WTC11 (cell line): ENCODE results near the gene KRTAP3-2. TPM values are rescaled to one million over a fixed set of nuclear protein-coding genes. Genes with fewer than 3 reads are reported as not detected.
A peak's percentile ranks its signal among the peaks of the same experiment; 100 is the strongest.
"Not testable (repeated sequence)": the region's sequence is repeated elsewhere in the genome, so short reads cannot be mapped to it uniquely, and the experiment has no call there.

Source experiments
- ATAC-seq: fragments of 200-7000 bp; cut with Tn5 transposase; 2 replicates; pipeline ENCODE4 v1.10.0; 2021; ENCODE audit warnings: mild to moderate bottlenecking, moderate library complexity
- CTCF ChIA-PET: fragments of 300-600 bp; sonication (Branson Sonifier 250); formaldehyde crosslinking; loops from one replicate; lab custom pipeline; 2021; ENCODE audit warnings: antibody characterized with exemption; lab: Charles Lee
- POLR2A ChIA-PET: fragments of 350-600 bp; sonication (Branson Sonifier 250); formaldehyde crosslinking; loops from one replicate; lab custom pipeline; 2021; ENCODE audit warnings: antibody characterized with exemption; lab: Charles Lee
- DNase-seq: peaks from one replicate; pipeline ENCODE4 v3.0.0; 2021; ENCODE audit warnings: low spot score
- H3K27ac Mint-ChIP-seq: 2 replicates; pipeline ENCODE4 v1.8.0; 2021; ENCODE audit warnings: mixed read lengths
- H3K27me3 Mint-ChIP-seq: 2 replicates; pipeline ENCODE4 v1.8.0; 2021; ENCODE audit warnings: low read depth, mild to moderate bottlenecking, moderate library complexity, mixed read lengths
- H3K36me3 Mint-ChIP-seq: 2 replicates; pipeline ENCODE4 v1.8.0; 2021; ENCODE audit warnings: mixed read lengths
- H3K4me1 Mint-ChIP-seq: 2 replicates; pipeline ENCODE4 v1.8.0; 2022; ENCODE audit warnings: mixed read lengths
- H3K4me3 Mint-ChIP-seq: 2 replicates; pipeline ENCODE4 v1.8.0; 2021; ENCODE audit warnings: mild to moderate bottlenecking, moderate library complexity, mixed read lengths
- H3K9me3 Mint-ChIP-seq: 2 replicates; pipeline ENCODE4 v1.8.0; 2021; ENCODE audit warnings: mixed read lengths
- ATF2 ChIP-seq: sonication (generic); formaldehyde crosslinking; IDR thresholded peaks from 2 replicates; pipeline ENCODE4 v1.8.1; 2022; ENCODE audit warnings: low read depth, missing genetic modification reagents, borderline replicate concordance
- CREM ChIP-seq: sonication (generic); formaldehyde crosslinking; IDR thresholded peaks from 2 replicates; pipeline ENCODE4 v1.8.1; 2022; ENCODE audit warnings: mild to moderate bottlenecking, missing genetic modification reagents, moderate library complexity
- E2F4 ChIP-seq: sonication (generic); formaldehyde crosslinking; IDR thresholded peaks from 2 replicates; pipeline ENCODE4 v1.8.1; 2022; ENCODE audit warnings: low read depth, mild to moderate bottlenecking, moderate library complexity, missing genetic modification reagents, borderline replicate concordance
- FOXK1 ChIP-seq: sonication (generic); formaldehyde crosslinking; IDR thresholded peaks from 2 replicates; pipeline ENCODE4 v1.8.0; 2022; ENCODE audit warnings: mild to moderate bottlenecking, moderate library complexity, missing genetic modification reagents
- HMGA2 ChIP-seq: fragments of 250-450 bp; sonication (Bioruptor Pico); IDR thresholded peaks from 2 replicates; pipeline ENCODE4 v1.4.0; 2021; ENCODE audit warnings: mild to moderate bottlenecking, moderate library complexity
- MYBL2 ChIP-seq: sonication (generic); formaldehyde crosslinking; IDR thresholded peaks from 2 replicates; pipeline ENCODE4 v1.8.1; 2023; ENCODE audit warnings: mild to moderate bottlenecking, moderate library complexity, missing genetic modification reagents
- NFATC4 ChIP-seq: fragments of 250-450 bp; sonication (Bioruptor Pico); IDR thresholded peaks from 2 replicates; pipeline ENCODE4 v1.9.0; 2021; ENCODE audit warnings: mild to moderate bottlenecking
- NR2C2 ChIP-seq: sonication (generic); formaldehyde crosslinking; IDR thresholded peaks from 2 replicates; pipeline ENCODE4 v1.8.0; 2022; ENCODE audit warnings: mild to moderate bottlenecking, missing genetic modification reagents
- RORB ChIP-seq: fragments of 250-450 bp; sonication (Bioruptor Pico); IDR thresholded peaks from 2 replicates; pipeline ENCODE4 v1.9.0; 2021; ENCODE audit warnings: mild to moderate bottlenecking
- ZBTB21 ChIP-seq: sonication (generic); formaldehyde crosslinking; IDR thresholded peaks from 2 replicates; pipeline ENCODE4 v1.8.1; 2023; ENCODE audit warnings: mild to moderate bottlenecking, missing genetic modification reagents, borderline replicate concordance
- ZNF138 ChIP-seq: sonication (generic); formaldehyde crosslinking; conservative IDR thresholded peaks from 2 replicates; pipeline ENCODE4 v1.8.1; 2022; ENCODE audit warnings: mild to moderate bottlenecking, moderate library complexity, missing genetic modification reagents
- ZNF317 ChIP-seq: sonication (generic); formaldehyde crosslinking; IDR thresholded peaks from 2 replicates; pipeline ENCODE4 v1.8.1; 2023; ENCODE audit warnings: low read depth, mild to moderate bottlenecking, moderate library complexity, missing genetic modification reagents, borderline replicate concordance
- ZNF396 ChIP-seq: fragments of 250-450 bp; sonication (Bioruptor Pico); IDR thresholded peaks from 2 replicates; pipeline ENCODE4 v1.8.0; 2021; ENCODE audit warnings: mild to moderate bottlenecking, moderate library complexity, borderline replicate concordance
- ZNF423 ChIP-seq: fragments of 250-450 bp; sonication (Bioruptor Pico); IDR thresholded peaks from 2 replicates; pipeline ENCODE4 v2.1.2; 2022; ENCODE audit warnings: mild to moderate bottlenecking, moderate library complexity
- total RNA-seq: library from RNA; stranded (reverse); gene quantifications from 3 replicates; pipeline ENCODE4 v1.2.3, GENCODE V29; 2021
- TF ChIP-seq, protein P1 (sequence below): fragments of 200-600 bp; IDR thresholded peaks from 2 replicates; pipeline ENCODE4 v1.8.0; 2022; ENCODE audit warnings: antibody characterized with exemption
- TF ChIP-seq, protein P2 (sequence below): sonication (generic); formaldehyde crosslinking; IDR thresholded peaks from 2 replicates; pipeline ENCODE4 v1.8.0; 2022; ENCODE audit warnings: mild to moderate bottlenecking, missing genetic modification reagents
- TF ChIP-seq, protein P3 (sequence below): sonication (generic); formaldehyde crosslinking; IDR thresholded peaks from 2 replicates; pipeline ENCODE4 v1.8.1; 2023; ENCODE audit warnings: mild to moderate bottlenecking, missing genetic modification reagents, moderate library complexity
- TF ChIP-seq, protein P4 (sequence below): sonication (generic); formaldehyde crosslinking; IDR thresholded peaks from 2 replicates; pipeline ENCODE4 v1.8.1; 2023; ENCODE audit warnings: mild to moderate bottlenecking, missing genetic modification reagents, borderline replicate concordance
- TF ChIP-seq, protein P5 (sequence below): sonication (generic); formaldehyde crosslinking; IDR thresholded peaks from 2 replicates; pipeline ENCODE4 v1.8.0; 2023; ENCODE audit warnings: missing genetic modification reagents
- TF ChIP-seq, protein P6 (sequence below): fragments of 250-450 bp; sonication (Bioruptor Pico); IDR thresholded peaks from 2 replicates; pipeline ENCODE4 v1.9.0; 2021; ENCODE audit warnings: moderate library complexity, mild to moderate bottlenecking, inconsistent platforms, borderline replicate concordance

The KRTAP3-2 gene
- total RNA-seq, 1 experiment from 2014 or later, result not detected

GRCh38 chr17:41048441-41048840, 48.7 kb upstream of the KRTAP3-2 start (continued):
- TF ChIP-seq, protein P1, sequence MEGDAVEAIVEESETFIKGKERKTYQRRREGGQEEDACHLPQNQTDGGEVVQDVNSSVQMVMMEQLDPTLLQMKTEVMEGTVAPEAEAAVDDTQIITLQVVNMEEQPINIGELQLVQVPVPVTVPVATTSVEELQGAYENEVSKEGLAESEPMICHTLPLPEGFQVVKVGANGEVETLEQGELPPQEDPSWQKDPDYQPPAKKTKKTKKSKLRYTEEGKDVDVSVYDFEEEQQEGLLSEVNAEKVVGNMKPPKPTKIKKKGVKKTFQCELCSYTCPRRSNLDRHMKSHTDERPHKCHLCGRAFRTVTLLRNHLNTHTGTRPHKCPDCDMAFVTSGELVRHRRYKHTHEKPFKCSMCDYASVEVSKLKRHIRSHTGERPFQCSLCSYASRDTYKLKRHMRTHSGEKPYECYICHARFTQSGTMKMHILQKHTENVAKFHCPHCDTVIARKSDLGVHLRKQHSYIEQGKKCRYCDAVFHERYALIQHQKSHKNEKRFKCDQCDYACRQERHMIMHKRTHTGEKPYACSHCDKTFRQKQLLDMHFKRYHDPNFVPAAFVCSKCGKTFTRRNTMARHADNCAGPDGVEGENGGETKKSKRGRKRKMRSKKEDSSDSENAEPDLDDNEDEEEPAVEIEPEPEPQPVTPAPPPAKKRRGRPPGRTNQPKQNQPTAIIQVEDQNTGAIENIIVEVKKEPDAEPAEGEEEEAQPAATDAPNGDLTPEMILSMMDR, result no peak
- TF ChIP-seq NFATC4 (CRISPR knock-in tag) (no peak), ZBTB21 (CRISPR knock-in tag) (no peak)
- TF ChIP-seq, protein P2, sequence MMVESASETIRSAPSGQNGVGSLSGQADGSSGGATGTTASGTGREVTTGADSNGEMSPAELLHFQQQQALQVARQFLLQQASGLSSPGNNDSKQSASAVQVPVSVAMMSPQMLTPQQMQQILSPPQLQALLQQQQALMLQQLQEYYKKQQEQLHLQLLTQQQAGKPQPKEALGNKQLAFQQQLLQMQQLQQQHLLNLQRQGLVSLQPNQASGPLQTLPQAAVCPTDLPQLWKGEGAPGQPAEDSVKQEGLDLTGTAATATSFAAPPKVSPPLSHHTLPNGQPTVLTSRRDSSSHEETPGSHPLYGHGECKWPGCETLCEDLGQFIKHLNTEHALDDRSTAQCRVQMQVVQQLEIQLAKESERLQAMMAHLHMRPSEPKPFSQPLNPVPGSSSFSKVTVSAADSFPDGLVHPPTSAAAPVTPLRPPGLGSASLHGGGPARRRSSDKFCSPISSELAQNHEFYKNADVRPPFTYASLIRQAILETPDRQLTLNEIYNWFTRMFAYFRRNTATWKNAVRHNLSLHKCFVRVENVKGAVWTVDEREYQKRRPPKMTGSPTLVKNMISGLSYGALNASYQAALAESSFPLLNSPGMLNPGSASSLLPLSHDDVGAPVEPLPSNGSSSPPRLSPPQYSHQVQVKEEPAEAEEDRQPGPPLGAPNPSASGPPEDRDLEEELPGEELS (CRISPR knock-in tag), result no peak
- TF ChIP-seq, protein P3, sequence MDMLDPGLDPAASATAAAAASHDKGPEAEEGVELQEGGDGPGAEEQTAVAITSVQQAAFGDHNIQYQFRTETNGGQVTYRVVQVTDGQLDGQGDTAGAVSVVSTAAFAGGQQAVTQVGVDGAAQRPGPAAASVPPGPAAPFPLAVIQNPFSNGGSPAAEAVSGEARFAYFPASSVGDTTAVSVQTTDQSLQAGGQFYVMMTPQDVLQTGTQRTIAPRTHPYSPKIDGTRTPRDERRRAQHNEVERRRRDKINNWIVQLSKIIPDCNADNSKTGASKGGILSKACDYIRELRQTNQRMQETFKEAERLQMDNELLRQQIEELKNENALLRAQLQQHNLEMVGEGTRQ, result no peak

GRCh38 chr17:41046735-41047465, 47.2 kb upstream of the KRTAP3-2 start, which contains the start of gene KRTAP2-1:
KRTAP2-1 (minus strand) TSS chr17:41047316; CDS start chr17:41047267, 49 bp downstream.
- POLR2A ChIA-PET, result not testable (repeated sequence)
- peak; percentile 32; the same call in 1 of the 2 replicates for ATAC-seq

DNA sequence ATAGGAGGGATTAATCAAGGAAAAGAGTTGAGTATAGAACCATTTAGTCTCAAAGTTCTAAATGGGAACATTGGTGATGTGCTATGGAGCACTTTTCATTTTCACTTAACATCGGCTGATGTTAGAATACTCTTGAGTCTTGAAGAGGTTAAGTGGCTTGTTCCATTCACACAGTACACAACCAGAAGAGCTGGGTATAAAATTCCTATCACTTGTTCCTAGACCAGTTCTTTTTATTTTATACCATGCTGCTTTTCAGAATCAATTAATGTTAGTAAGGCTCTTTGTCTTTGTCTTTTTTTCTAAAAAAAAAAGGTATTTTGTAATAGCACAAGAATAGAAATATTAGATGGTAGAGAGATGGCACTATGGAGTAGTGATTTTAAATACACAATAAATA, 43.2 kb upstream of the KRTAP3-2 start:
- no peak overlapping the region for H3K27ac Mint-ChIP-seq
- no peaks in the 10 kb centered on the region for H3K36me3 Mint-ChIP-seq
- H3K4me3 Mint-ChIP-seq, result no peak overlapping the region
- H3K4me1 Mint-ChIP-seq, result peaks cover 25% of the 10 kb centered on the region
- DNase-seq, result no peak
- peaks cover 18% of the 10 kb centered on the region for H3K9me3 Mint-ChIP-seq
- POLR2A ChIA-PET, result no interaction called here
- no peaks in the 10 kb centered on the region; the same call in 1 of the 2 replicates for H3K27me3 Mint-ChIP-seq
- CTCF ChIA-PET, result no interaction called here
- no peak for ATAC-seq
- TF ChIP-seq ZNF138 (CRISPR knock-in tag) (no peak), RORB (CRISPR knock-in tag) (no peak), FOXK1 (no peak), HMGA2 (no peak), MYBL2 (no peak), ATF2 (no peak), ZNF396 (CRISPR knock-in tag) (no peak), NR2C2 (no peak), ZNF317 (CRISPR knock-in tag) (no peak), CREM (no peak), E2F4 (CRISPR knock-in tag) (no peak)
- TF ChIP-seq, protein P4, sequence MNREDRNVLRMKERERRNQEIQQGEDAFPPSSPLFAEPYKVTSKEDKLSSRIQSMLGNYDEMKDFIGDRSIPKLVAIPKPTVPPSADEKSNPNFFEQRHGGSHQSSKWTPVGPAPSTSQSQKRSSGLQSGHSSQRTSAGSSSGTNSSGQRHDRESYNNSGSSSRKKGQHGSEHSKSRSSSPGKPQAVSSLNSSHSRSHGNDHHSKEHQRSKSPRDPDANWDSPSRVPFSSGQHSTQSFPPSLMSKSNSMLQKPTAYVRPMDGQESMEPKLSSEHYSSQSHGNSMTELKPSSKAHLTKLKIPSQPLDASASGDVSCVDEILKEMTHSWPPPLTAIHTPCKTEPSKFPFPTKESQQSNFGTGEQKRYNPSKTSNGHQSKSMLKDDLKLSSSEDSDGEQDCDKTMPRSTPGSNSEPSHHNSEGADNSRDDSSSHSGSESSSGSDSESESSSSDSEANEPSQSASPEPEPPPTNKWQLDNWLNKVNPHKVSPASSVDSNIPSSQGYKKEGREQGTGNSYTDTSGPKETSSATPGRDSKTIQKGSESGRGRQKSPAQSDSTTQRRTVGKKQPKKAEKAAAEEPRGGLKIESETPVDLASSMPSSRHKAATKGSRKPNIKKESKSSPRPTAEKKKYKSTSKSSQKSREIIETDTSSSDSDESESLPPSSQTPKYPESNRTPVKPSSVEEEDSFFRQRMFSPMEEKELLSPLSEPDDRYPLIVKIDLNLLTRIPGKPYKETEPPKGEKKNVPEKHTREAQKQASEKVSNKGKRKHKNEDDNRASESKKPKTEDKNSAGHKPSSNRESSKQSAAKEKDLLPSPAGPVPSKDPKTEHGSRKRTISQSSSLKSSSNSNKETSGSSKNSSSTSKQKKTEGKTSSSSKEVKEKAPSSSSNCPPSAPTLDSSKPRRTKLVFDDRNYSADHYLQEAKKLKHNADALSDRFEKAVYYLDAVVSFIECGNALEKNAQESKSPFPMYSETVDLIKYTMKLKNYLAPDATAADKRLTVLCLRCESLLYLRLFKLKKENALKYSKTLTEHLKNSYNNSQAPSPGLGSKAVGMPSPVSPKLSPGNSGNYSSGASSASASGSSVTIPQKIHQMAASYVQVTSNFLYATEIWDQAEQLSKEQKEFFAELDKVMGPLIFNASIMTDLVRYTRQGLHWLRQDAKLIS (CRISPR knock-in tag), result no peak
- TF ChIP-seq, protein P5, sequence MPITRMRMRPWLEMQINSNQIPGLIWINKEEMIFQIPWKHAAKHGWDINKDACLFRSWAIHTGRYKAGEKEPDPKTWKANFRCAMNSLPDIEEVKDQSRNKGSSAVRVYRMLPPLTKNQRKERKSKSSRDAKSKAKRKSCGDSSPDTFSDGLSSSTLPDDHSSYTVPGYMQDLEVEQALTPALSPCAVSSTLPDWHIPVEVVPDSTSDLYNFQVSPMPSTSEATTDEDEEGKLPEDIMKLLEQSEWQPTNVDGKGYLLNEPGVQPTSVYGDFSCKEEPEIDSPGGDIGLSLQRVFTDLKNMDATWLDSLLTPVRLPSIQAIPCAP (CRISPR knock-in tag), result no peak
- TF ChIP-seq, protein P6, sequence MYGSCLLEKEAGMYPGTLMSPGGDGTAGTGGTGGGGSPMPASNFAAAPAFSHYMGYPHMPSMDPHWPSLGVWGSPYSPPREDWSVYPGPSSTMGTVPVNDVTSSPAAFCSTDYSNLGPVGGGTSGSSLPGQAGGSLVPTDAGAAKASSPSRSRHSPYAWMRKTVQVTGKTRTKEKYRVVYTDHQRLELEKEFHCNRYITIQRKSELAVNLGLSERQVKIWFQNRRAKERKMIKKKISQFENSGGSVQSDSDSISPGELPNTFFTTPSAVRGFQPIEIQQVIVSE (CRISPR knock-in tag), result no peak

More at GRCh38 chr17:41046735-41047465, 47.2 kb upstream of the KRTAP3-2 start, which contains the start of gene KRTAP2-1:
- H3K27ac Mint-ChIP-seq, H3K4me3 Mint-ChIP-seq, H3K36me3 Mint-ChIP-seq, DNase-seq, CTCF ChIA-PET, H3K27me3 Mint-ChIP-seq: not testable (repeated sequence)
- peak; percentile 95 for TF ChIP-seq ZNF423 (CRISPR knock-in tag)
- peaks cover 18% of the 10 kb centered on the region for H3K9me3 Mint-ChIP-seq
- H3K4me1 Mint-ChIP-seq, result peaks cover 24% of the 10 kb centered on the region
